Measurements from ENCODE around the gene VASP. TPM values are rescaled to one million over a fixed set of nuclear protein-coding genes. Genes with fewer than 3 reads are reported as not detected.

The VASP gene
- total RNA-seq, 1 donor from 2014 or later, result 103 TPM

DNA sequence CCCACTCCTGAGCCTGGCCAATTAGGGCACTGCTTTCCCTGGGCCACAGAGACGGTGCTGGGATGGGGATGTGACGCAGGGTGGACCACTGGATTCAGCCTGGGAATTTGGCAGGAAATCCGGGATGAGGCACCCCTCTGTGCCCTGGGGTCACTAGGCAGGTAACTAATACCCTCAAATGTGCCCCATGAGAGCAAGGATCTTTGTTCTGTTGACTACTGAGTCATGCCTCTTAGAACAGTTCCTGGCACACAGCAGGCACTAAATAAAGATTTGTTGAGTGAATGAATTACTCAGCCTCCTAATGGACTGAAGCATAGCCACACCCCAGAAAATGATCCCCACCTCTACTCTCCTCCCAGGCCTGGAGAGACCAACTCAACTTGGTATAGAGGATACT is 61.5 kb downstream of the VASP start:
- Histone ChIP-seq H3K36me3 (no peaks in the 10 kb centered on the region), H3K4me1 (peaks cover 26% of the 10 kb centered on the region), H3K27ac (peak overlapping the region; percentile 62), H3K9me3 (no peaks in the 10 kb centered on the region), H3K27me3 (no peaks in the 10 kb centered on the region), H3K4me3 (no peak overlapping the region)
- no peak for TF ChIP-seq POLR2A (IDR thresholded peaks at IDR 0.05)
- peak; percentile 41 to 77 for TF ChIP-seq POLR2AphosphoS5 (IDR thresholded peaks at IDR 0.05; ENCODE audit: insufficient read depth in 1 of 2, low read depth in 1 of 2)
- TF ChIP-seq, protein P1, sequence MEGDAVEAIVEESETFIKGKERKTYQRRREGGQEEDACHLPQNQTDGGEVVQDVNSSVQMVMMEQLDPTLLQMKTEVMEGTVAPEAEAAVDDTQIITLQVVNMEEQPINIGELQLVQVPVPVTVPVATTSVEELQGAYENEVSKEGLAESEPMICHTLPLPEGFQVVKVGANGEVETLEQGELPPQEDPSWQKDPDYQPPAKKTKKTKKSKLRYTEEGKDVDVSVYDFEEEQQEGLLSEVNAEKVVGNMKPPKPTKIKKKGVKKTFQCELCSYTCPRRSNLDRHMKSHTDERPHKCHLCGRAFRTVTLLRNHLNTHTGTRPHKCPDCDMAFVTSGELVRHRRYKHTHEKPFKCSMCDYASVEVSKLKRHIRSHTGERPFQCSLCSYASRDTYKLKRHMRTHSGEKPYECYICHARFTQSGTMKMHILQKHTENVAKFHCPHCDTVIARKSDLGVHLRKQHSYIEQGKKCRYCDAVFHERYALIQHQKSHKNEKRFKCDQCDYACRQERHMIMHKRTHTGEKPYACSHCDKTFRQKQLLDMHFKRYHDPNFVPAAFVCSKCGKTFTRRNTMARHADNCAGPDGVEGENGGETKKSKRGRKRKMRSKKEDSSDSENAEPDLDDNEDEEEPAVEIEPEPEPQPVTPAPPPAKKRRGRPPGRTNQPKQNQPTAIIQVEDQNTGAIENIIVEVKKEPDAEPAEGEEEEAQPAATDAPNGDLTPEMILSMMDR (IDR thresholded peaks at IDR 0.05), result no peak
- no peak for DNase-seq (ENCODE audit: extremely low spot score in 2 of 2)
- intact Hi-C loops (cut with DNase I), result no loop called here

DNA sequence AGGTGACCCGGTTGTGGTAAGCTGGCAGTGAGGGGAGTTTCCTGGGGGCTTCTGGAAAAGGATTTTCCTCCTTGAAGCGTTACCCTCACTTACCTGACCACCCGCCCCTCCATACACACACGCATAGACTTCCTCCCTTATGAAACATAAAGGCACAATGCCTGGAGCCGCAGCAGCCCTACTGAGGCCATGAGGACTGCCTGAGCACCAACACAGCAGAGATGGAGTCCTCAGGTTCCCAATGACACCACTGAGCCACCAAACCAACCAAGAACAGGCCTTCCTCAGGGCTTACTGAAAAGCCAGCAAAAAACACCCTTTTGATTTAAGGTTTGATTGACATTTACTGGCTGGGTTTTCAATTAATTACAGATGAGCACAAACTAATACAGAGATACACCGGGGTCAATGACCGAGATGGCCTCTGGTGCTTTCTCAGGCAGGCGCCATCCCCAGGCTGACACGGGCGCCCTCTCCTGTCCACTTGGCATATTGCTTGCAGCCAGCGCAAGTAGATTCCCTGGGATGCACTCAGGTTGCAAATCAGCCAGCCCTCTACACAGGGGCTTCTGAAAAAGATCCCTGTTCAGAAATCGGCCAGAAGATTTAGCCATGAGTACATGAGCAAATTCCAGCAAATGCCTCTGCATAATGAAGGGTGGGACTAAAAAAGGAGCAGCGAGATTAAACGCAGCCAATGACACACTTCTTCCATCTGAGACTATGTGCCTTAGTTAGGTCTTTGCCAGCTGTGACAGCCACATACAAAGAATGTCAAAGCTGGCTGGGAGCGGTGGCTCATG is 62.5 kb downstream of the VASP start:
- Histone ChIP-seq H3K9me3 (no peaks in the 10 kb centered on the region), H3K4me1 (peaks cover 29% of the 10 kb centered on the region), H3K27me3 (no peaks in the 10 kb centered on the region), H3K27ac (peak overlapping the region; percentile 62), H3K36me3 (no peaks in the 10 kb centered on the region), H3K4me3 (no peak overlapping the region)
- DNase-seq (ENCODE audit: extremely low spot score in 2 of 2), result no peak
- TF ChIP-seq POLR2AphosphoS5 (IDR thresholded peaks at IDR 0.05; ENCODE audit: insufficient read depth in 1 of 2, low read depth in 1 of 2) (peak in 1 of 2 donors; percentile 12), POLR2A (IDR thresholded peaks at IDR 0.05) (no peak)
- TF ChIP-seq, protein P1 (IDR thresholded peaks at IDR 0.05), result peak; percentile 46 to 50 (median 48)
- intact Hi-C loops (cut with DNase I), result no loop called here

DNA sequence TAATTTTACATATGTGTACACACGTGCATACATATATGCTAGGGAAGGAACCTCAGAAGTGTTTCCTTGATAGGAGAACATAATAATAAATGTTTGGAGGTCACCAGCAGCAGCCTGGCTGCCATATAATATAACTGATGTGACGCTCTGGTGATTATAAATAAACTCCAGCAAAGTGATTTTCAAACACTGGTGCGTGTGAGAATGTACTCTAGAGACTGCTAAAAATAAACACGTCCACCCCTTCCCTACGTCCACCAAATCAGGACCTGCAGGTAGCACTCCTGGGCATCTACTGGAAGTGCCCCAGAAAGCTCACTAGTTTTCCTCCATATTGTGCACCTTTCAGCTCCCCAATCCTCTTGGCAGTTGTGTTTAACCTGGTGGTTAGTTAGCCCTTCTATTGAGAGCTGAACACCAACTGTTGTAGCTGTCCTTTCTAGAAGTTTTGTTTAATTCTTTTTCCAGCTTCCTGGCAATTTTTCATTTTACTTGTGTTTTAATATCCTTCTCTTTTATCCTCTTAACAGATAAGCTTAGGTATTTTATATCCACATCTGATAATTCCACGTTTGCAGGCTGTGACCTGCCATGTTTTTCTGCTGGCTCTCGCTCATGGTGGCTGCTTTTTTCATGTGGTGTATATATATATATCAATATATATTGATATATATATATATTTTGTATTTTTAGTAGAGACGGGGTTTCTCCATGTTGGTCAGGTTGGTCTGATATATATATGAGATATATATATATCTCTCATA is 64.4 kb downstream of the VASP start:
- Histone ChIP-seq H3K27me3 (no peaks in the 10 kb centered on the region), H3K9me3 (no peaks in the 10 kb centered on the region), H3K4me1 (peaks cover 37% of the 10 kb centered on the region), H3K36me3 (no peaks in the 10 kb centered on the region), H3K4me3 (no peak overlapping the region), H3K27ac (no peak overlapping the region)
- intact Hi-C loops (cut with DNase I), result no loop called here
- DNase-seq (ENCODE audit: extremely low spot score in 2 of 2), result no peak
- TF ChIP-seq, protein P1 (IDR thresholded peaks at IDR 0.05), result no peak

DNA sequence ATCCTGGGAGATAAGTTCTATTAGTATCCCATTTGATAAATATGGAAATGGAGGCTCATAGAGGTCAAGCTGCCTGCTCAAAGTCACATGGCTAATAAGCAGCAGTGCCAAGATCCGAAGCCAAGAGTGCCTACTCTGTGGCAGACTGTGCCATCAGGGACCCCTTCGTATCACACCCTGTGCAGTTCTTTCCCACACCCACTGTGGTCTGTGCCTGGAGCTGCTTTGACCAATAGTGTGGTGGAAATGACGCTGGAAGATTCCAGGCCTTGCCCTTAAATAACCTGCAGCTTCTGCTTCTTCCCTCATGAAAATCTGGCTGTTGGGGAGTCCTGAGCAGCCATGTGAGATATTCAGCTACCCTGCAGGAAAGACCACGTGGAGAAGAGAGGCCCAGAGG is 67.2 kb downstream of the VASP start:
- no peak for DNase-seq (ENCODE audit: extremely low spot score in 2 of 2)
- H3K9me3 ChIP-seq, result no peaks in the 10 kb centered on the region
- TF ChIP-seq, protein P1 (IDR thresholded peaks at IDR 0.05), result no peak
- TF ChIP-seq POLR2A (IDR thresholded peaks at IDR 0.05) (no peak), POLR2AphosphoS5 (IDR thresholded peaks at IDR 0.05; ENCODE audit: insufficient read depth in 1 of 2, low read depth in 1 of 2) (no peak)
- no peaks in the 10 kb centered on the region for H3K36me3 ChIP-seq
- intact Hi-C loops (cut with DNase I), result no loop called here
- no peak overlapping the region for H3K27ac ChIP-seq
- H3K4me3 ChIP-seq, result no peak overlapping the region
- no peaks in the 10 kb centered on the region for H3K27me3 ChIP-seq
- H3K4me1 ChIP-seq, result peaks cover 40% of the 10 kb centered on the region

DNA sequence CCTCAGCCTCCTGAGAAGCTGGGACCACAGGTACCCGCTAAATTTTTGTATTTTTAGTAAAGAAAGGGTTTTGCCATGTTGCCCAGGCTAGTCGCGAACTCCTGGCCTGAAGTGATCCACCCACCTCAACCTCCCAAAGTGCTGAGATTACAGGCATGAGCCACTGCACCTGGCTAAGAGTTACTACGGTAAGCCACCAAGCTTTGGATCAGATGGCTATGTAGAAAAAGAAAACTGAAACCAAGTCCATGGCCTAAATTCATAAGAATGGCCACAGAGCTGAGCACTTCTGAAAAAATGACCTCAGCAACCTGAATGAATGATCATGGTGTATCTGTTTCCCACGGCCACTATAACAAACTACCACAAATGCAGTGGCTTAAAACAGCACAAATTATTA is 67.9 kb downstream of the VASP start:
- Histone ChIP-seq H3K27me3 (no peaks in the 10 kb centered on the region), H3K9me3 (no peaks in the 10 kb centered on the region), H3K4me3 (no peak overlapping the region), H3K4me1 (peaks cover 34% of the 10 kb centered on the region), H3K36me3 (no peaks in the 10 kb centered on the region), H3K27ac (no peak overlapping the region)
- intact Hi-C loops (cut with DNase I), result no loop called here
- TF ChIP-seq POLR2A (IDR thresholded peaks at IDR 0.05) (no peak), POLR2AphosphoS5 (IDR thresholded peaks at IDR 0.05; ENCODE audit: insufficient read depth in 1 of 2, low read depth in 1 of 2) (no peak)
- TF ChIP-seq, protein P1 (IDR thresholded peaks at IDR 0.05), result no peak
- no peak for DNase-seq (ENCODE audit: extremely low spot score in 2 of 2)

Measured in vagina (tissue), 2 donors.